Muscle layer of colon (tissue), 2 donors: ENCODE results near the gene GNPNAT1.
"Not testable (repeated sequence)": the region's sequence is repeated elsewhere in the genome, so short reads cannot be mapped to it uniquely, and the experiment has no call there.

Experiments
- H3K27ac ChIP-seq: one replicate; pipeline ENCODE4 v1.7.0; 2013; ENCODE audit warnings: low read depth, mild to moderate bottlenecking, low read length, moderate library complexity
- H3K27me3 ChIP-seq, 2 donors: one replicate each; pipeline ENCODE4 v1.7.0; 2013; ENCODE audit warnings: low read length in 2 of 2, mild to moderate bottlenecking in 2 of 2; ENCODE audit not compliant: insufficient read depth in 2 of 2, control insufficient read depth in 1 of 2
- H3K36me3 ChIP-seq: one replicate; pipeline ENCODE4 v1.7.0; 2013; ENCODE audit warnings: mild to moderate bottlenecking, low read length; ENCODE audit not compliant: insufficient read depth
- H3K4me1 ChIP-seq: one replicate; pipeline ENCODE4 v1.7.0; 2013; ENCODE audit warnings: mild to moderate bottlenecking, low read length; ENCODE audit not compliant: insufficient read depth
- H3K4me3 ChIP-seq, 2 donors: one replicate each; pipeline ENCODE4 v1.7.0; 2013; ENCODE audit warnings: low read length in 2 of 2, low read depth in 1 of 2, mild to moderate bottlenecking in 1 of 2, moderate library complexity in 1 of 2
- H3K9ac ChIP-seq: one replicate; pipeline ENCODE4 v1.7.0; 2013; ENCODE audit warnings: low read length
- H3K9me3 ChIP-seq: one replicate; pipeline ENCODE4 v1.7.0; 2013; ENCODE audit warnings: mild to moderate bottlenecking, low read length
- donor health status: abdominal sarcoma.
- donor health status: Adenocarcinoma of cecum.

GNPNAT1 gene

DNA sequence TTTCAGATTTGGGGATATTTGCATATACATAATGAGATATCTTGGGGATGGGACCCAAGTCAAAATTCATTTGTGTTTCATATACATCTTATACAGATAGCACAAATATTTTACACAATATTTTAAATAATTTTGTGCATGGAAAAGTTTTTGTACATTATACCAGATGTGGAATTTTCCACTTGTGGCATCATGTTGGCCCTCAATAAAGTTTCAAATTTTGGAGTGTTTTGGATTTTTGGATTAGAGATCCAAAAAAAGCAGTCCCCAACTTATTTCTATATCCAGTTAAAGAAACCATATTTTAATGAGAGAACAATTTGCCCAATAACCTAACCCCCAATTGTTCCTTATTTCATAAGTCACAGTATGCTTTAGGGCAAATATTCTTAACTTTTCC, 4.5 kb downstream of the GNPNAT1 start:
- Histone ChIP-seq H3K36me3 (no peaks in the 10 kb centered on the region), H3K9ac (no peak overlapping the region), H3K27ac (no peak overlapping the region), H3K4me1 (peaks cover 4% of the 10 kb centered on the region), H3K9me3 (no peaks in the 10 kb centered on the region), H3K4me3 (no peak overlapping the region), H3K27me3 (no peaks in the 10 kb centered on the region)

DNA sequence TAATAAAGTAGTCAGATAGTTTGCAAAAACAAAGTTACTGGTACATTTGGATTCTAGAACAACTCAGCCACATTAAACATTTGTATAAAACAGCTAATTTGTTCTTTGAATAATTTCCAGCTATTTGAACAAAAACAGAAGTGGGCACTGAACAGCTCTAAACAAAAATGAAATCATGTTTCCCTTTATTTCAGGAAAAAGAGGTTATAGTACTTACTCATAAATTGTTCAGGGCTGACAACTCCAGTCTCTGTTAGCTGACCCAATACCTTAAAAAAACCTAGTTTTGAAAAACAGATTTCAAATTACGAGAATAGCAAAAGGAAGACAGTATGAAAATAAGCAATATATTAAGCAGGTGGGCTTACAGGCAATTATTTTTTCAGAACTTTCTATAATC, 8.2 kb downstream of the GNPNAT1 start:
- H3K4me1 ChIP-seq = no peaks in the 10 kb centered on the region
- H3K4me3 ChIP-seq = no peak overlapping the region
- no peaks in the 10 kb centered on the region for H3K36me3 ChIP-seq
- H3K9me3 ChIP-seq = no peaks in the 10 kb centered on the region
- no peak overlapping the region for H3K9ac ChIP-seq
- H3K27ac ChIP-seq = no peak overlapping the region
- no peaks in the 10 kb centered on the region for H3K27me3 ChIP-seq

DNA sequence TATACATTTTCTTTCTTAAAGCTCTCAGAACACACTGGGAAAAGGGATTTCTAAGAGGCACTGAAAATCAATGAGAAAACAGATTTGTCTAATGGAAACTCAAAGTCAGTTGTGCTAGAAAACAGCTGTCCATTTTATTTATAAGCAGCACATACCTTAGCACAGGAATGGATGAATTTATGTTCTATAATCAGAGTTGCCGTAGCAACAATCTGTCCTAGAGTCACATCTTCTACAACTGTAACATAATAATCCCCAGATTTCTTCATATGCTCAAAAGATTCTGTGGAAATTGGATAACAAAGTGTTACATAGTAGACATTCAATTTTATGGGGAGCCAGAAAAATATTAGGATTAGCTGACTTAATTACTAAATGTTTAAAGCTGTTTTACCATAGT, 9.8 kb downstream of the GNPNAT1 start:
- H3K9me3 ChIP-seq = no peaks in the 10 kb centered on the region
- no peak overlapping the region for H3K27ac ChIP-seq
- no peak overlapping the region for H3K4me3 ChIP-seq
- H3K27me3 ChIP-seq = no peaks in the 10 kb centered on the region
- no peaks in the 10 kb centered on the region for H3K36me3 ChIP-seq
- H3K9ac ChIP-seq = no peak overlapping the region
- no peaks in the 10 kb centered on the region for H3K4me1 ChIP-seq

DNA sequence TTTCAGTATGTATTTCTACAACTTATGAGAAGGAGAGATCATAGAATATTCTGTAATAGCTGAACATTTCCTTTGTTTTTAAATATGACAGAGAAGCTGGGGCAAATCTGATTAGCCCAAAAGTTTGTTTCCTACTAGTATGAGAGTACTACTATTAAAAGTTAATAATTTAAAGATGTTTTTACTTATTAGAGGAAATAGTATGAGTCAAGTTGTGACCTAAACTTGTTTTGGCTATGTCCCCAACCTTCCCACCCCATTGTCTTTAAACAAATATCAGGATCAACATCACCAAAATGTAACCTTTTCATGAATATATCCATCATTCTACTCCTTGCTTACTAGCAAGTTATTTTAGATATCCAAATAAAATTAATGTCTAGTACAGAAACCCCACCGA, 10.5 kb downstream of the GNPNAT1 start:
- Histone ChIP-seq H3K9me3 (no peaks in the 10 kb centered on the region), H3K4me1 (no peaks in the 10 kb centered on the region), H3K27me3 (no peaks in the 10 kb centered on the region), H3K4me3 (no peak overlapping the region), H3K27ac (no peak overlapping the region), H3K9ac (no peak overlapping the region), H3K36me3 (peaks cover 3% of the 10 kb centered on the region)

DNA sequence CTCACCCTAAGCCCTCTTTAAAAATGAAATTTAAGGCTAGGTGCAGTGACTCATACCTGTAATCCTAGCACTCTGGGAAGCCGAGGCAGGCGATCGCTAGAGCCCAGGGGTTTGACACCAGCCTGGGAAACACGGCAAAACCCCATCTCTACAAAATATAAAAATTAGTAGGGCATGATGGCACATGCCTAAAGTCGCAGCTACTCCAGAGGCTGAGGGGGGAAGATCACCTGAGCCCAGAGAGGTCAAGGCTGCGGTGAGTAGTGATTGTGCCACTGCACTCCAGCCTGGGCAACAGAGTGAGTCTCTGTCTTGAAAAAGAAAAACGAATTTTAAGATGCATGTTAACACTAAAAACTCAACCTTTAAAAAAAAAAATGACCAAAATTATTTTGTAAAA, 12.7 kb downstream of the GNPNAT1 start:
- Histone ChIP-seq H3K4me3 (no peak overlapping the region), H3K36me3 (peaks cover 11% of the 10 kb centered on the region), H3K9me3 (no peaks in the 10 kb centered on the region), H3K4me1 (no peaks in the 10 kb centered on the region), H3K9ac (no peak overlapping the region), H3K27ac (no peak overlapping the region), H3K27me3 (no peaks in the 10 kb centered on the region)

DNA sequence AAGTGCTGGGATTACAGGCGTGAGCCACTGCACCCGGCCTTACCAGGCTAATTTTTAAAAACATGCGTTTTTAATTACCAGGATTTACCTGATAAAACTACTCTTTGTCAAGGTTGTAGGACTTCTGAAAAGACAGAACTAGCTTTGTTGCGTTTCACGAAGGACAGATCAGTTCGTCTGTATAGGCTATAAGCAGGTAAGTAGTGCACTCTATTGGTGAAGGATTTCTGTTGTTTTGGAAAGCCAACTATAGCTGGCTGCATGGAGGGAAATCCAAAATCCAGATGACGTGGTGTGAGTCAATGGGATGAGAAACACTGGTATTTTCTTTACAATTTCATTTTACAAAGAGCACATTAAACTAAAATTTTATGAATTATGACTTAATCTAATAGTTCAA, 14.6 kb downstream of the GNPNAT1 start:
- Histone ChIP-seq H3K9me3 (no peaks in the 10 kb centered on the region), H3K27me3 (no peaks in the 10 kb centered on the region), H3K36me3 (peaks cover 11% of the 10 kb centered on the region), H3K27ac (no peak overlapping the region), H3K9ac (no peak overlapping the region), H3K4me3 (no peak overlapping the region), H3K4me1 (no peaks in the 10 kb centered on the region)

DNA sequence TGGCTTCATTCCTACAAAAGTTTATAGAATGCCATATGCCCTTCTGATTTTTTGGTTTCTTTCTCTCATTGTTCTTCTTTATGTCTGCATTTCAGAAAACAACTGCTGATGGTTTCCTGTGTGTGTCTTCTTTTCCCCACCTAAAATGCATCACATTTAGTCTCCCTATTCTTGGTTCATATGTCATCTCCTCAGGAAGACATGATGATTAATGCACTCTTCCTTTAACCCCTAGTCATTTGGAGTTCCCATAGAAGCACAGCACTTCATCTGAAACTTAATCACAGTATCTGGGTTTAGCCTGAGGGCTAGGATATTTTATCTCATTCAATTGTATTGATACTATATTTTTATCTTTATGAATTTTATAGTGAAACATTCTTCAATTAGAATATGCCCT, 21.5 kb downstream of the GNPNAT1 start:
- Histone ChIP-seq H3K9me3 (no peaks in the 10 kb centered on the region), H3K4me3 (no peak overlapping the region), H3K27ac (no peak overlapping the region), H3K9ac (no peak overlapping the region), H3K4me1 (no peaks in the 10 kb centered on the region), H3K27me3 (no peaks in the 10 kb centered on the region), H3K36me3 (peaks cover 36% of the 10 kb centered on the region)

DNA sequence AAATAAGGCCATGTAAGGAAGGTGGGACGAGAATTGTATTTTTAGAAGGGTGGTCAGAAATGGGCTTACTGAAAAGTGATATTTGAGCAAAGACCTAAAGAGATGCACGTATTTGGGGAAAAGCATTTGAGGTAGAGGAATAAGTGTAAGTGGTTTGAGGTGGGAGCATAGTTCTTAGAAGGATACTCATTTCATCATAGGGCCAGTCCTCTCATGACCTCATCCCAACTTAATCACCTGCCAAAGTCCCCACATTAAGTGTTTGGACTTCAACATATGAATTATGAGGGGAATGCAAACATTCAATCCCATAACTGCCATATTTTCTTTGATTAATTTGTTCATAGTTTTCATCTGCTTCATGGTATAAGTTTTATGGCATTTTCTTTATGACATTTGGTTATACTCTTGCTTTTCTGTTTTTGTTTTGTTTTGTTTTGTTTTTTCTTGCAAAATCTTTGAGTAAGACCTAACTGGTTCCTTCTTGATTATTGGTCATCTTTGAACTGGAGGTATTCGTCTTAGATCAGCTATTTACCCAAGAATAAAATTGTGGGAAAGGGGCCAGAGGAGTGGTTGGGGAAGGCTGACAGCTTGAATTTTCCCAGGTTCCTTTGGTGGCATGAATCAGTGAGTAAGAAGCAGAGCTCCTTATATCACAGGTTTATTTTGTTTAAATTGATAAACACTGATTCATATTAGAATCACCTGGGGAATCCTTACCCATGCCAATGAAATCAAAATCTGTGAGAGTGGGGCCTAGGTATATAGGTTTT, 24.2 kb downstream of the GNPNAT1 start:
- H3K4me1 ChIP-seq = no peaks in the 10 kb centered on the region
- no peak overlapping the region for H3K4me3 ChIP-seq
- no peak overlapping the region for H3K27ac ChIP-seq
- no peak overlapping the region for H3K9ac ChIP-seq
- peaks cover 32% of the 10 kb centered on the region for H3K36me3 ChIP-seq
- H3K9me3 ChIP-seq = no peaks in the 10 kb centered on the region
- no peaks in the 10 kb centered on the region for H3K27me3 ChIP-seq

DNA sequence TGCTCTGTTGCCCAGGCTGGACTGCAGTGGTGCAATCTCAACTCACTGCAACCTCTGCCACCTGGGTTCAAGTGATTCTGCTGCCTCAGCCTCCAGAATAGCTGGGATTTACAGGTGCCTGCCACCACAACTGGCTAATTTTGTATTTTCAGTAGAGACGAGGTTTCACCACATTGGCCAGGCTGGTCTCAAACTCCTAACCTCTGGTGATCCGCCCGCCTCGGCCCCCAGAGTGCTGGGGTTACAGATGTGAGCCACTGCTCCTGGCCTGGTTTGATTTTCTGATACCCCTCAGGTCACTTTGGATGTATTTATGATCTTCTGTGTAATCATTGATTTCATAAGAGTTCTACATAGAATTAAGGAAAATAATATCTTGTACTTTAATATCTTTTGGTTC, 28.5 kb downstream of the GNPNAT1 start:
- H3K36me3 ChIP-seq = peaks cover 18% of the 10 kb centered on the region
- H3K27ac ChIP-seq, H3K9ac ChIP-seq, H3K27me3 ChIP-seq, H3K9me3 ChIP-seq, H3K4me3 ChIP-seq, H3K4me1 ChIP-seq: not testable (repeated sequence)

DNA sequence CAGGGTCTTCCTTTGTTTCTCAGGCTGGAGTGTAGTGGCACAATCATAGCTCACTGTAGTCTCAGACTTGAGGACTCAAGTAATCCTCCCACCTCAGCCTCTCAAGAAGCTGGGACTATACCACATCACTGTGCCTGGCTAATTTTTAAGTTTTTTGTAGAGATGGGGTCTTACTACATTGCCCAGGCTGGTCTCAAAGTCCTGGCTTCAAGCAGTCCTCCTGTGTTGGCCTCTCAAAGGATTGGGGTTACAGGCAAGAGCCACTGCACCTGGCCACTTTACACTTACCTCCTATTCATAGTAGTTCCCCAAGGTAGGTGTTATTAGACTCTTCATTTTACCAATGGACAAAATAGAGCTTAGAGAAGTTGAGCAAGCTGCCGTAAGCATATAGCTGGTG, 32.3 kb downstream of the GNPNAT1 start:
- H3K27ac ChIP-seq = no peak overlapping the region

DNA sequence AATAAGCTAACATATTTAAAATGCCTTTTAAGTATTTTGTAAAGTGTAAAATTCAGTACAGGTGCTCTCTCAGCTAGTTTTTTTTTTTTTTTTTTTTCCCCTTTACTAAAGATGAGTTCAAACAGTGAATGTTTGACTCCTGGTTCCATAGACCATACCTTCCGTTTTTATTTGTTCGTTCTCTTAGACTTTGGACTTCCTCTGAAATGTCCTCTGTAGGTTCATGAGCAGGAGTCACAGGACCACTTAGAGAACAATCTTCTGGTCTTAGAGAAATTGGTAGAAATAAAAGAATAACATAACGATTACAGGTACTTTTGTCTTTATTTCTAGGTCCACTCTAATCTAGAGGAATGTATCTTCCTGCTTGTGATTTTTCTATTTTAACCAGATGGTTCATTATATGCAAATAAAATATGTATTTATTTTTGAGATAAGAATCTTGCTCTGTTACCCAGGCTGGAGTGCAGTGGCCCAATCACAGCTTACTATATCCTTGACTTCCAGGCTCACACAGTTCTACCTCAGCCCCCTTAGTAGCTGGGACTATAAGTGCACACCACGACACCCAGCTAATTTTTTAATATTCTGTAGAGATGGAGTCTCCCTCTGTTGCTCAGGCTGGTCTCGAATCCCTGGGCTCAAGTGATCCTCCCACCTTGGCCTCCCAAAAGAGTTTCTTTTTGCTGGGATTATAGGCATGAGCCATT, 35.6 kb downstream of the GNPNAT1 start:
- no peaks in the 10 kb centered on the region for H3K4me1 ChIP-seq
- no peak overlapping the region for H3K27ac ChIP-seq
- H3K36me3 ChIP-seq = peaks cover 9% of the 10 kb centered on the region
- no peak overlapping the region for H3K9ac ChIP-seq
- no peaks in the 10 kb centered on the region for H3K9me3 ChIP-seq
- no peaks in the 10 kb centered on the region for H3K27me3 ChIP-seq
- no peak overlapping the region for H3K4me3 ChIP-seq

More for the DNA sequence above, 32.3 kb downstream of the GNPNAT1 start:
- H3K4me1 ChIP-seq = no peaks in the 10 kb centered on the region
- H3K36me3 ChIP-seq = peaks cover 9% of the 10 kb centered on the region
- H3K9ac ChIP-seq = no peak overlapping the region
- H3K27me3 ChIP-seq = no peaks in the 10 kb centered on the region
- no peak overlapping the region for H3K4me3 ChIP-seq
- H3K9me3 ChIP-seq = no peaks in the 10 kb centered on the region
